ENCODE data around the gene ST8SIA5. TPM values are rescaled to one million over a fixed set of nuclear protein-coding genes. Genes with fewer than 3 reads are reported as not detected.

ST8SIA5 gene
- polyA plus RNA-seq, 2 donors: 0.02 to 0.06 TPM

- Histone ChIP-seq H3K27ac (ENCODE audit: low read depth in 2 of 2, low read length in 1 of 2) (no peak overlapping the region), H3K4me3 (ENCODE audit: low read depth in 1 of 2, low read length in 2 of 2) (no peak overlapping the region), H3K36me3 (ENCODE audit: control insufficient read depth in 2 of 2, insufficient read depth in 2 of 2, low read length in 1 of 2) (no peaks in the 10 kb centered on the region), H3K4me1 (ENCODE audit: control insufficient read depth in 2 of 2, insufficient read depth in 2 of 2, low read length in 1 of 2) (no peaks in the 10 kb centered on the region), H3K27me3 (ENCODE audit: control insufficient read depth in 1 of 2, insufficient read depth in 2 of 2, low read length in 2 of 2) (peaks cover 0 to 3% of the 10 kb centered on the region in 2 donors), H3K9me3 (ENCODE audit: control insufficient read depth in 2 of 2, insufficient read depth in 1 of 2, low read depth in 1 of 2, low read length in 1 of 2) (no peaks in the 10 kb centered on the region)
- 77 to 82% methylated on average over 12 of the region's 12 CpGs for WGBS, 2 donors
Measured at GRCh38 chr18:46649071-46649862, 107.6 kb downstream of the ST8SIA5 start.

- H3K4me3 ChIP-seq (ENCODE audit: low read depth in 1 of 2, low read length in 2 of 2): no peak overlapping the region
- peaks cover 0 to 3% of the 10 kb centered on the region in 2 donors for H3K27me3 ChIP-seq (ENCODE audit: control insufficient read depth in 1 of 2, insufficient read depth in 2 of 2, low read length in 2 of 2)
- no peak overlapping the region for H3K27ac ChIP-seq (ENCODE audit: low read depth in 2 of 2, low read length in 1 of 2)
- H3K4me1 ChIP-seq (ENCODE audit: control insufficient read depth in 2 of 2, insufficient read depth in 2 of 2, low read length in 1 of 2): no peaks in the 10 kb centered on the region
- no peaks in the 10 kb centered on the region for H3K9me3 ChIP-seq (ENCODE audit: control insufficient read depth in 2 of 2, insufficient read depth in 1 of 2, low read depth in 1 of 2, low read length in 1 of 2)
- WGBS, 2 donors: 81 to 82% methylated on average over 7 of the region's 7 CpGs
- H3K36me3 ChIP-seq (ENCODE audit: control insufficient read depth in 2 of 2, insufficient read depth in 2 of 2, low read length in 1 of 2): no peaks in the 10 kb centered on the region
Measured at GRCh38 chr18:46646468-46646867, 110.4 kb downstream of the ST8SIA5 start.

GRCh38 chr18:46642561-46642960 lies 114.3 kb downstream of the ST8SIA5 start:
- H3K4me1 ChIP-seq (ENCODE audit: control insufficient read depth in 2 of 2, insufficient read depth in 2 of 2, low read length in 1 of 2): no peaks in the 10 kb centered on the region
- 77 to 81% methylated on average over 5 of the region's 5 CpGs for WGBS, 2 donors
- no peaks in the 10 kb centered on the region for H3K9me3 ChIP-seq (ENCODE audit: control insufficient read depth in 2 of 2, insufficient read depth in 1 of 2, low read depth in 1 of 2, low read length in 1 of 2)
- H3K36me3 ChIP-seq (ENCODE audit: control insufficient read depth in 2 of 2, insufficient read depth in 2 of 2, low read length in 1 of 2): no peaks in the 10 kb centered on the region
- H3K27me3 ChIP-seq (ENCODE audit: control insufficient read depth in 1 of 2, insufficient read depth in 2 of 2, low read length in 2 of 2): no peaks in the 10 kb centered on the region
- H3K27ac ChIP-seq (ENCODE audit: low read depth in 2 of 2, low read length in 1 of 2): no peak overlapping the region
- no peak overlapping the region for H3K4me3 ChIP-seq (ENCODE audit: low read depth in 1 of 2, low read length in 2 of 2)

- no peaks in the 10 kb centered on the region for H3K36me3 ChIP-seq (ENCODE audit: control insufficient read depth in 2 of 2, insufficient read depth in 2 of 2, low read length in 1 of 2)
- WGBS, 2 donors: 70 to 84% methylated on average over 7 of the region's 7 CpGs
- no peaks in the 10 kb centered on the region for H3K9me3 ChIP-seq (ENCODE audit: control insufficient read depth in 2 of 2, insufficient read depth in 1 of 2, low read depth in 1 of 2, low read length in 1 of 2)
- H3K27me3 ChIP-seq (ENCODE audit: control insufficient read depth in 1 of 2, insufficient read depth in 2 of 2, low read length in 2 of 2): no peaks in the 10 kb centered on the region
- no peaks in the 10 kb centered on the region for H3K4me1 ChIP-seq (ENCODE audit: control insufficient read depth in 2 of 2, insufficient read depth in 2 of 2, low read length in 1 of 2)
- H3K4me3 ChIP-seq (ENCODE audit: low read depth in 1 of 2, low read length in 2 of 2): no peak overlapping the region
- H3K27ac ChIP-seq (ENCODE audit: low read depth in 2 of 2, low read length in 1 of 2): no peak overlapping the region
Measured at GRCh38 chr18:46641917-46642316, 114.9 kb downstream of the ST8SIA5 start.

GRCh38 chr18:46639386-46639785 lies 117.5 kb downstream of the ST8SIA5 start:
- Histone ChIP-seq H3K4me1 (ENCODE audit: control insufficient read depth in 2 of 2, insufficient read depth in 2 of 2, low read length in 1 of 2) (no peaks in the 10 kb centered on the region), H3K27me3 (ENCODE audit: control insufficient read depth in 1 of 2, insufficient read depth in 2 of 2, low read length in 2 of 2) (no peaks in the 10 kb centered on the region), H3K4me3 (ENCODE audit: low read depth in 1 of 2, low read length in 2 of 2) (no peak overlapping the region), H3K36me3 (ENCODE audit: control insufficient read depth in 2 of 2, insufficient read depth in 2 of 2, low read length in 1 of 2) (no peaks in the 10 kb centered on the region), H3K9me3 (ENCODE audit: control insufficient read depth in 2 of 2, insufficient read depth in 1 of 2, low read depth in 1 of 2, low read length in 1 of 2) (no peaks in the 10 kb centered on the region), H3K27ac (ENCODE audit: low read depth in 2 of 2, low read length in 1 of 2) (no peak overlapping the region)
- 88 to 91% methylated on average over 6 of the region's 6 CpGs for WGBS, 2 donors

- WGBS, 2 donors: 78 to 82% methylated on average over 7 of the region's 7 CpGs
- Histone ChIP-seq H3K4me3 (ENCODE audit: low read depth in 1 of 2, low read length in 2 of 2) (no peak overlapping the region), H3K36me3 (ENCODE audit: control insufficient read depth in 2 of 2, insufficient read depth in 2 of 2, low read length in 1 of 2) (no peaks in the 10 kb centered on the region), H3K9me3 (ENCODE audit: control insufficient read depth in 2 of 2, insufficient read depth in 1 of 2, low read depth in 1 of 2, low read length in 1 of 2) (no peaks in the 10 kb centered on the region), H3K27ac (ENCODE audit: low read depth in 2 of 2, low read length in 1 of 2) (no peak overlapping the region), H3K4me1 (ENCODE audit: control insufficient read depth in 2 of 2, insufficient read depth in 2 of 2, low read length in 1 of 2) (no peaks in the 10 kb centered on the region), H3K27me3 (ENCODE audit: control insufficient read depth in 1 of 2, insufficient read depth in 2 of 2, low read length in 2 of 2) (no peaks in the 10 kb centered on the region)
Measured at GRCh38 chr18:46636040-46636630, 120.7 kb downstream of the ST8SIA5 start.

- Histone ChIP-seq H3K4me3 (ENCODE audit: low read depth in 1 of 2, low read length in 2 of 2) (no peak overlapping the region), H3K27me3 (ENCODE audit: control insufficient read depth in 1 of 2, insufficient read depth in 2 of 2, low read length in 2 of 2) (no peaks in the 10 kb centered on the region), H3K4me1 (ENCODE audit: control insufficient read depth in 2 of 2, insufficient read depth in 2 of 2, low read length in 1 of 2) (no peaks in the 10 kb centered on the region), H3K27ac (ENCODE audit: low read depth in 2 of 2, low read length in 1 of 2) (no peak overlapping the region), H3K36me3 (ENCODE audit: control insufficient read depth in 2 of 2, insufficient read depth in 2 of 2, low read length in 1 of 2) (no peaks in the 10 kb centered on the region), H3K9me3 (ENCODE audit: control insufficient read depth in 2 of 2, insufficient read depth in 1 of 2, low read depth in 1 of 2, low read length in 1 of 2) (no peaks in the 10 kb centered on the region)
- 72 to 81% methylated on average over 8 of the region's 8 CpGs for WGBS, 2 donors
Measured at GRCh38 chr18:46632401-46633071, 124.3 kb downstream of the ST8SIA5 start.

- Histone ChIP-seq H3K27me3 (ENCODE audit: control insufficient read depth in 1 of 2, insufficient read depth in 2 of 2, low read length in 2 of 2) (no peaks in the 10 kb centered on the region), H3K4me1 (ENCODE audit: control insufficient read depth in 2 of 2, insufficient read depth in 2 of 2, low read length in 1 of 2) (no peaks in the 10 kb centered on the region), H3K4me3 (ENCODE audit: low read depth in 1 of 2, low read length in 2 of 2) (no peak overlapping the region), H3K27ac (ENCODE audit: low read depth in 2 of 2, low read length in 1 of 2) (no peak overlapping the region), H3K9me3 (ENCODE audit: control insufficient read depth in 2 of 2, insufficient read depth in 1 of 2, low read depth in 1 of 2, low read length in 1 of 2) (no peaks in the 10 kb centered on the region), H3K36me3 (ENCODE audit: control insufficient read depth in 2 of 2, insufficient read depth in 2 of 2, low read length in 1 of 2) (no peaks in the 10 kb centered on the region)
- WGBS, 2 donors: 68 to 77% methylated on average over 3 of the region's 3 CpGs
Measured at GRCh38 chr18:46630991-46631390, 125.9 kb downstream of the ST8SIA5 start.

GRCh38 chr18:46630160-46630559 lies 126.7 kb downstream of the ST8SIA5 start:
- Histone ChIP-seq H3K27me3 (ENCODE audit: control insufficient read depth in 1 of 2, insufficient read depth in 2 of 2, low read length in 2 of 2) (no peaks in the 10 kb centered on the region), H3K27ac (ENCODE audit: low read depth in 2 of 2, low read length in 1 of 2) (no peak overlapping the region), H3K4me1 (ENCODE audit: control insufficient read depth in 2 of 2, insufficient read depth in 2 of 2, low read length in 1 of 2) (no peaks in the 10 kb centered on the region), H3K9me3 (ENCODE audit: control insufficient read depth in 2 of 2, insufficient read depth in 1 of 2, low read depth in 1 of 2, low read length in 1 of 2) (no peaks in the 10 kb centered on the region), H3K36me3 (ENCODE audit: control insufficient read depth in 2 of 2, insufficient read depth in 2 of 2, low read length in 1 of 2) (no peaks in the 10 kb centered on the region), H3K4me3 (ENCODE audit: low read depth in 1 of 2, low read length in 2 of 2) (no peak overlapping the region)
- WGBS, 2 donors: 72 to 74% methylated on average over 4 of the region's 4 CpGs

Measured in esophagus (tissue), 2 donors.